Measurements from ENCODE around the gene PDLIM7.

Gene PDLIM7

GRCh38 chr5:177524539-177524900 lies 27.1 kb upstream of the PDLIM7 start:
- DNase-seq = no peak

GRCh38 chr5:177523711-177524538 lies 26.5 kb upstream of the PDLIM7 start:
- DNase-seq = no peak

GRCh38 chr5:177520916-177521513 lies 23.6 kb upstream of the PDLIM7 start:
- no peak for DNase-seq

- DNase-seq = no peak
Measured at GRCh38 chr5:177520271-177520670, 22.9 kb upstream of the PDLIM7 start.

DNA sequence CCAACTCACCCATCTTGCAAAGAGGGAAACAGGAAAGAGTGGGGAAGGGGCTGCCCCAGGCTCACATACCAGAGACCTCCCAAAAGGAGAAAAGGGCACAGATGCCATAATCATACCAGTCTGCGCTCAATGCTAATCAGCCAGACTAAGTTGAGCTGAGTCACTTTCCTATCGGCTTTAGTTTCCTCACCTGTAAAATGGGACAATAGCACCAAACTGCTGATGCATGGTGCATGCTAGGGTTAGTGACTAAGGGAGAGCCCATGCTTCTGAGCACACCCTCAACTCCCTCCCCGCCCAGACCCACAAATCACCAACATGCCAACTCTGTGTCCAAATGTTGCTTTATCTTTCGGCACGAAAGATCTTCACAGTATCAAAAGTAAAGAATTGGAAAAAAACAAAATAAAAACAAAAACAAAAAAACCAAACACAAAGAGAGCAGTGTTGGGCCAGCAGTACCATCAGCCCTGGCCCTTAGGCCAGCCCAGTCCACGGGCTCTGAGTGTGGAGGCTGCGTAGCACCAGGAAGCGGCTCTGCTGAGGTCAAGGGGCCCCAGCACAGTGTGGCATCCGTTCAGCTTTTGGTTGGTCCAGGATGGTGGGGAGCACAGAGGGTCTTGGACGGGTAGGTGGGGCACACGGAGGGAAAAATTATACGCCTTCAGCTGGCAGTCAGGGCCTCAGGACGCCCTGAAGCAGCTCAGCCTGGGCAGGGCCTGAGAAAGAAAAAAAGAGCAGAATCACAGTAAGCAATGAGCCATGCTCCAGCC lies 22.2 kb upstream of the PDLIM7 start:
- DNase-seq = no peak

DNA sequence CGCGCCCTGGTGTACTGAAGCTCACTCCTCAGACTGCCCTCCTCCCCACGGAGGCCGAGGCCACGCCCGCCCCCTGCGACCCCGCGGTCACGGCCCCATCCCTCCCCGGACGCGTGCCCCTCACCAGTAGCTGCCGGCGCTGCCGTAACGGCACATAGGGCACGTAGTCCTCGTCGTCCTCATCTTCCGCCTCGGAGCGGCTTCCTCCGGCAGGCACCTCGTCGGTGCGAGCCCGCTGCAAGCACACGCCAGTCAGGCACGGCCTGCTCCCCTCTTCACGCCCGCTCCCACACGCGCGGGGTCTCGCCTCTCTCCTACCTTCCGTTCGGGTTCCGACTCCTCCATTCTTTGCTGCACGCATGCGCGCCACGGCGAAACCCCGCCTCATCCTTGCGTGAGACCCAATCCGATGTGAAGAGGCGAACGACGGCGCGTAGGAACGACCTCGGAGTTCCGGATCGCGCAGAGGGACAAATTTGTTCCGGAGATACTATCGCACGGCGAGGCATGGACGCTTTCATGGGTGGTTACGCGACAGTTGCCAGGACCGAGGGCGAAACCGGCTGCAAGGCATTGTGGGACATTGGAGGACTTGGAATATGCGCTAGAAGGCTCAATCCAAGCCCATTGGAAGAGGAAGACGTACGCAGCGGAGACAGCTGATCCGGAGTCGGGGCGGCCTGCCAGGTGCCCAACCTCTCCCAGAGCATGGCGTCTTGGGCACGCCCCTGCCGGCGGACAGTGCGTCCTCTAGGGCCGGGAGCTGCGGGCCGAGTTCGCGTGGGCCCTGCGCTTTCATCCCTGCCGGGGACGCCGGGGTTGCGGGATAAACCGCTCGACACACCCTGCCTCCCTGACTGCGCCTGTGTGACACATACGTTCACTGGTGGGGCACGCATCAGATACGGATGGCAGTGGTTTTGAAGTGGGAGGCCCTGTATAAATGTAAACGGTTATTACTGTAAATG lies 19.5 kb upstream of the PDLIM7 start, which contains the start of gene DDX41:
DDX41 (minus strand) TSS at position 361 of the 968 bp plus-strand sequence; CDS start at position 345, 16 bp downstream.
- DNase-seq = peak; percentile 89

GRCh38 chr5:177515580-177515979 lies 18.2 kb upstream of the PDLIM7 start:
- no peak for DNase-seq

- DNase-seq = no peak
Measured at GRCh38 chr5:177514541-177514940, 17.1 kb upstream of the PDLIM7 start.

GRCh38 chr5:177513500-177513899 lies 16.1 kb upstream of the PDLIM7 start:
- no peak for DNase-seq

DNA sequence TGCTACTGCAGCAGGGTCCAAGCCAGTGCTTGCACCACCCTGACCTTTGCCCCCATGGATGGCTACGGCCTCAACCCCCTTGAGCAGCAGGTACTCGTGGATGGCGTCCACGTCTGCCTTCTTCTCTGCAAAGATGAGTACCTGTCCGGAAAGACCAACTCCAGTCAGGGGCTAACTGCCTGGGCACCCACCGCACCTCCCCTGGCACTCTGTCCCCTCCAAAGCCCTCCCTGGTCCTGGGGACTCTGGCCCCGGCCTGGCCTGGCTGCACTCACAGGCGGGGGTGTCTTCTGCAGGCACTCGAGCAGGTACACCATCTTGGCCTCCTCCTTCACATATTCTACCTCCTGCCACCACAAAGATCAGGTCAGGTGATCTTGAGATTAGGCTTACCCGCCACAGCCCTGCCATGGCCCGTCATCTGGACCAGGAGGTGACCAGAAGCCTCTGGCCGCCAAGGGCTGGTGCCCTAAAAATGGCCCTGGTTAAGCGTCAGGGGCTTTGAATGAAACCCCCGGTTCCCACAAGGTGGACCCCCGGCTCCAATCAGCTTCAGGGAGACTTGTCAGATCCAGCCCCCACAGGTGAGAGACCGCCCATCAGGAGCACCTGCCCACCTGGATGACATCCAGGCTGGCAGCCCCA lies 15.5 kb upstream of the PDLIM7 start:
- no peak for DNase-seq

GRCh38 chr5:177511796-177512675 lies 14.6 kb upstream of the PDLIM7 start:
- DNase-seq = no peak

- no peak for DNase-seq
Measured at GRCh38 chr5:177511181-177511580, 13.8 kb upstream of the PDLIM7 start.

- no peak for DNase-seq
Measured at GRCh38 chr5:177510567-177511053, 13.2 kb upstream of the PDLIM7 start.

GRCh38 chr5:177509991-177510566 lies 12.7 kb upstream of the PDLIM7 start:
- DNase-seq = no peak

DNA sequence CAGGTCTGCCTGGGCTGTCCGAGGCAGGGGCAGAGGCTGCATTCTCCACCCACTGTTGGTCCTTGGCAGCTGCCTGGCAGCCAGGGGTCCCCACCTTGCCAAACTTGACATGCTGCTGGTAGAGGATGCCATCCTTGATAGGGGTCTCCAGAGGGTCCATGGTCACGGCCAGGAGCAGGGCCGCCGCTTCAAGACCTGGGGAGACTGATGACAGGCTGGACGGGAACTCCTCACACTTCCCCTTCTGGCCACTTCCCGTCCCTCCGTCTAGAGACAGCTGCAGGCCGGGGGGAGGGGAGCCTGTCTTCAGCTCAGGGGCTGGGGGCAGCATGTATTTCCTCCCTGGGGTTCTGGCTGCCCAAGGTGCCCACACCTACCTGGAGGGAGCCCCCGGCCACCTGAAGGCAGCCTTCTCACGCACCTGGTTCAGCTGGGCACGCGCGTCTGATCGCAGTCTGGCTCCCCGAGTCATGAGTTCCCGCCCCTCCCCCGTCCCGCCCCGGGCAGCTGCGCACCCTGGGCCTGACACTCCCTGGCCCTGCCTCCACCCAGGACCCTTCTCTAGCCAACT lies 12.1 kb upstream of the PDLIM7 start, which contains the start of gene DOK3:
DOK3 (minus strand) TSS at position 446 of the 571 bp plus-strand sequence; CDS start at position 160, 286 bp downstream.
- no peak for DNase-seq

DNA sequence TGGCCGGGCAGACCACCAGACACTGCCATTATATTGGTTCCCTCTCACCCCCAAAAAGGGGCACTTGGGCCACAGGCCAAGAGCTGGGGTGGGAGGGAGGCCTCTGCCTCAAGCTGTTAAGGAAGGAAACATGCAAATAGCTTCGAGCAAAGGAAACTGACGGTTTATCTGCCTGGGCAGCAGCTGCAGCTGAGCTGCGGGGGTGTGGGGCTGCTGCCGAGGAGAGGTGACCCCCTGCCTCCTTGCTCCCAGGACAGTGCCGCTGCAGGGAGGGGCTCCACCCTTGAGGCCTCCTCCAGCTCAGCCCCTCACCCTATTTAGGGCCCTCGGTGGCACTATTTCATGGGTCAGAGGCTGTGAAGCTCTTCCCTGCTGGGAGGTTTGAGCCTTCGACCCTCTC lies 11.4 kb upstream of the PDLIM7 start:
- DNase-seq = no peak

- no peak for DNase-seq
Measured at GRCh38 chr5:177508221-177508611, 10.8 kb upstream of the PDLIM7 start.

GRCh38 chr5:177507596-177508220 lies 10.3 kb upstream of the PDLIM7 start:
- no peak for DNase-seq

GRCh38 chr5:177507165-177507564 lies 9.8 kb upstream of the PDLIM7 start:
- no peak for DNase-seq

Measured in NCI-H2107 (cell line).